ENCODE data around the gene ANTXR1.

ANTXR1 gene

DNA sequence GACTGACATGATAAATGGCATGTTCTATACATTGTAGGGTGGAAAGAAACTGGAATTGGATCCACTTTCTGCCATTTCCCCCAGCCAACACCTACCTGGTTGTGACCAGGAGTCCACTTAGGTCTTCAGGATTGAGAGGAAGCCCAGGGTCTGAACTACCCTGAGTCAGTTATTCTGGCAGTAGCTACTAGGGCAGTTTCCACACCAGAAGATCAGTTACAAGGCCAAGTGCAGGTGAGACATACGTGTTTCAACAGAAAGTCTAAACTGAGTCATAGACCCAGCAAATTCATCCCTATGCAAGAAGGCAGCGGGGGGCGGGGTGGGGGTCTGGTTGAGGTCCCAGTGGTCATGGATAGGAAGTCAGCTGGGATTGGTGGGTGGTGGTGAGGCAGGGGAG lies 21.9 kb downstream of the ANTXR1 start:
- DNase-seq, result no peak

DNA sequence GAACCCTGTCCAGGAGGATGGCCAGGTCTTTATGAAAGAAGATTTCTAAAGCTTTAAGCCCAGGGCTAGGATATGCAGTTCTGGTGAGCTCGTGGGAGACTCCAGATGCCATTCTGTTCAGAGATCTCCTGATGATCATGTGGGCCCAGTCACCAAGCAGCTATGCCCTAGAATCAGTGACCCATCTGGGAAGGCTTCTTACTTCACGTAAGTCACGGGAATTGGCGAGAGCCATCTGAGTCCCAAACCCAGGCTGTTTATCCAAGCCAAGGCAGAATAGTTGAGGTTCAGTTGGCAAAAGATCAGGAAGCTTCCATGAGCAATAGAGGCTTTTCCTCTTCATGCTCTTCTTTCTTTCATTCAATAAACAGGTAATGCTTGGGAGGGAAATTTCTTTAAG lies 23.9 kb downstream of the ANTXR1 start:
- DNase-seq, result no peak

GRCh38 chr2:69041214-69041613 lies 28.2 kb downstream of the ANTXR1 start:
- no peak for DNase-seq

- DNase-seq, result no peak
Observed at GRCh38 chr2:69043736-69044400, 30.9 kb downstream of the ANTXR1 start.

GRCh38 chr2:69046221-69046662 lies 33.3 kb downstream of the ANTXR1 start:
- DNase-seq, result no peak

DNA sequence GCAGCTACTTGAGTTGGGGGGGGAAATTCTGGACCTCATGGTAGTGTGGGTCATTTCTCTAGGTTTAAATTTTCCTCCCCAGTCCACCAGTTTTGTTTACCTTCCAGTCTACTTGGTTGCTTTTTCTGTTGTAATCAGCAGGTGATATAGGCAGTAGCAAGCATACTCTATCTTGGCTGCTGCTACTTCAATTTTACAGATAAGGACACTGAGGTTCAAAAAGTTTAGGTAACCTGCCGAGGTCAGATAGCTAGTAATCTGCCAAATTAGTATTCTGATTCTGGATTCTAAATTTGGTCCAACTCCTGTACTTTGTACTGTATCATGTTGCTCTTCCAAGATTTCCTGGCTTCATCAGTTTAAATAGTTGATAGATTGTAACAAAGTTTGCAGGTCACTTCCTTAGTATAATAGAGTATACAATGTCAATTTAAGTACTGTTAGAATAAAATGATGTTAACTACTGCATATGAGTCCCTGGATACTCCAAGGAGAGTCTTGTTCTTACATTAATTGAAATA lies 34.7 kb downstream of the ANTXR1 start:
- DNase-seq, result no peak

GRCh38 chr2:69050802-69051201 lies 37.8 kb downstream of the ANTXR1 start:
- no peak for DNase-seq

DNA sequence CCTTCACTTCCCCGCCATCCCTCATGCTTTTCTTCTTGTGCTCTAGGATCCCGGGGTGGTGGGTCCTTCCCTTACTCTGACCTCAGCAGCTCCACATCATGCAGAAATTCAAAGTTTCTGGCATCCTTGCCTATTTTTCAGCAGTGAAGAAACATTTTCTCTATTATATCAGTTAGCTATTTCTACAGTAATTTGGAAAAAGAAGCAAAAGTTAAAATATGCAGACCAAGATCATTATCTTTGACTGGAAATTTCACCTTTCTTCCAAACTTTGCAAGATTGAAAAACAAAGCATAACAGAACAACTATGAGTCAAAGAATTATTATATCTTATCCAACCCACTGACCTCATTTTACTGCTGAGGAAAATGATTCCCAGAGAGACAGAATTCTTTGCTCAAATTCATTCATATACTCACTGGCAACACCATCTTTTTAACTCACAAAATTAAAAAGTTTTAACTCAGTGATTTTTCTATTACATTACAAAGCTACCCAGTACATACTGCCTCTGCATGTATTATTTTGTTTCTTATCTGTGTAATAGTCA lies 40.5 kb downstream of the ANTXR1 start:
- DNase-seq, result no peak

DNA sequence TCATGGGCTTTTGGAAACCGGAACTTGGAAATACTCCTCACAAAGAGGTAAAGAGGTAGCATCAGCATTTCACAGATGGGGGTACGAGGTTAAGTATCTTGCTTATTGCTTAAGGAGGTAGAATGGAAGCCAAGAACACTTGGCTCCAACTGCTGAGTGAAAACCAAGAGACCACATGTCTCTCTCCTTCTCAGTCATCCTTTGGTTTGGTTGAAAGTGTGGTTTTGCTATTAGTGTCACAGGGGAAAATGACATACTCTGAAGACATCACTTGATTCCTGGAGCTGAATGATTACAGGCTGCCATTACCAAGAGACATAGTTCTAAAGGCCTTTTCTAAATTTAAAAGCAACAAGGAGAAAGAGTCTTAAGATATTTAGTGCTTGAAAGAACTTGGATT lies 41.5 kb downstream of the ANTXR1 start:
- no peak for DNase-seq

- DNase-seq, result no peak
Observed at GRCh38 chr2:69055688-69056470, 42.9 kb downstream of the ANTXR1 start.

DNA sequence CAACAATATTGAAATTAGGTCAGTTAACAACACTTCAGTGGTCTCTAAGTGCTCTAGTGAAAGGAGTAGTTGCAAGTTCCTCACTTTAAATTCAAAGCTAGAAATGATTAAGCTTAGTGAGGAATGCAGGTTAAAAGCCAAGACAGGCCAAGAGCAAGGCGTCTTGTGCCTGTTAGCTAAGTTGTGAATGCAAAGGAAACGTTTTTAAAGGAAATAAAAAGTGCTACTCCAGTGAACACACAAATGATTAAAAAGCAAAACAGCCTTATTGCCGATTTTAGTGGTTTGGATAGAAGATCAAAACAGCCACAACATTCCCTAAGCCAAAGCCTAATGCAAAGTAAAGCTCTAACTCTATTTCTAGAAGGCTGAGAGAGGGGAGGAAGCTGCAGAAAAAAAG lies 44.7 kb downstream of the ANTXR1 start:
- DNase-seq, result no peak

DNA sequence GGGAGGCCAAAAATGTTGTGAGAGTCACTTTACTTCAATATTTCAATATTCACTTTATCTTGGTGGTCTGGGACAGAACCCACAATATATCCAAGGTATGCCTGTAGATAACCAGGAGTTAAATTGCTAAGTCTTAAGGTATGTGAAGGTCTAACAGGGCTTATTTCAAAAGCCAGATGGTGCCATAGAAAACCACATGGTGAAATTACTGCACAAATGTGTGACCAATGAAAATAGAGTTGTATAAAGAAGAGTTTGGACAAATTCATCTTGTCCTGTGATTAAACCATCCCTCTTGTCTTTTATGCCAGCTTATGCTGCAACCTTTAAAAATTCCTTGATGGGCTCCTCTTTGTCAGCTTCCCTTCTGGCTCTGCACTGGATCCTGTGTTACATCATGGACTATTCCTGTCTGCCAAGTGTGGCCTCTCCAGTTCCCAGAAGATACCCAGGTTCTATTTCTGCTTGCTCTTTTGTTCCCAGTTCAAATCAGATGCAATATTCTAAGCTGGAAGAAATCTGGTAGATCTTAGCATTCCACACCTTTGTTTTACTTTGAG lies 46.8 kb downstream of the ANTXR1 start:
- DNase-seq, result no peak

DNA sequence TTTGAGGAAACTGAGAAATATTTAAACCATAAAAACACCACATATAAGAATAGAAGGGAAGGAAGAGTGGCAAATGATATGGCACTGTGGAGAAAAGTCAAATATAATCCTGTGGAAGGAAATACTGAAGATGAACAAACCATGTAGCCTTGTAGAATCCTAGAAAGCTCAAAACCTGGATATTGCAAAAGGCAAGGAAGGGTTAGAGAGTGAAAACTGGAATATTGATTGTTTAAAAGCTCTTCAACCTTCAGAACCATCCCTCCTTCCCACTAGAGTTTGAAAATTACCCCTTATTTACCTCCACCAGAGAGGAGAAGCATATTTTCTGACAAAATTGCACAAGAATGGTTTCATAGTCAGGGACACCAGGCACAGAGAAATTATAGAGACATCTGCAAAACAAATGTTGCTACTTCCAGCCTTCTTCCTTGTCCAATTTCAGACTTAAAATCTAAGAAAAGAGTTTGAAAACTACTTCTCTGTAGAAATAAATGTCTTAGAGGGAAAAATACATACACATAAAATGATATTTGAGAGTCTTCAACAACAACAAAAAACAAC lies 48.0 kb downstream of the ANTXR1 start:
- no peak for DNase-seq

- DNase-seq, result no peak
Observed at GRCh38 chr2:69061525-69061924, 48.5 kb downstream of the ANTXR1 start.

- no peak for DNase-seq
Observed at GRCh38 chr2:69062307-69062962, 49.5 kb downstream of the ANTXR1 start.

DNA sequence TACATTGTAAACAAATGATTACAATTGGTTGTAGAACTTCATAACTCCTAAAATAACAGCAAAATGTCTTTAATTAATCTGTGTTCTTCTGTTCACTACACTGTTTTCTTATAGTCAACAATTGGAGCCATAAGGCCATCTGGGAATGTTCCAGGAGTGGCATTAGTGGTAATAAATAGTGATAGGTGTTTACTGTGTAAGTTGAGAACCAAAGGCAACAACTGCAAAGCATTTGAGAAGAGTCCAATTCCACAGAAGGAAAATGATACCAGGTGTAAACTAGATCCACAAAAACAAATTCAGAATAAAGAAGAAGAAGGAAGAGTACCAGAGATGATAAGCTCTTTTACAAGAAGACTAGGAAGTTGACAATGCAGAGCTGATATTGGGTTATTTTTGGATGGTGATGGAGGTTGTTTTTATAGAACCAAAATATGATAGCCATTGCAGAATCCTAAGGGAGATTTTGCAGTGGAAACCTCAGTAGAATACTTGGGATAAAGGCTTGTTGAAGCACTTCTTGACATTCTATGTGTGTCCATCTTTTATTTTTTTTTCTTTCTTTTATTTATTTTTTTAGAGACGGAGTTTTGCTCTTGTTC lies 52.9 kb downstream of the ANTXR1 start:
- no peak for DNase-seq

GRCh38 chr2:69067026-69067630 lies 54.1 kb downstream of the ANTXR1 start:
- DNase-seq, result no peak

DNA sequence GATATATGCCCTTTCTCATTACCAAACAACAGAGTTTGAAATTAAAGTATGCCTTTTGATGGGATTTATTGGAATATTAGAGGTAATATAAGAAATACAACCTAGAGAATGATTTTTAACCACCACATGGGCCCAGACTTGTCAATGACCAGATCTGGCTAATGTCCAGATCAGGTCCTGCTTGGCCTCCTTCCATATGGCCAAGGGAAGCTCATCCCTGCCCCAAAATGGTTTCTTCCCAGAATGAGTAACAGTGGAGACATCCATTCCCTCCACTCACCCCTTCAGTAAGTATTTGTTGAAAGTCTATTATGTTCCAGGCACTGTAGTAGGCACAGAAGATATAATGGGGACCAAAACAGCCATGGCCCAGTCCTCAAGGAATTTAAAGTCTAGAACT lies 54.9 kb downstream of the ANTXR1 start:
- DNase-seq, result no peak

DNA sequence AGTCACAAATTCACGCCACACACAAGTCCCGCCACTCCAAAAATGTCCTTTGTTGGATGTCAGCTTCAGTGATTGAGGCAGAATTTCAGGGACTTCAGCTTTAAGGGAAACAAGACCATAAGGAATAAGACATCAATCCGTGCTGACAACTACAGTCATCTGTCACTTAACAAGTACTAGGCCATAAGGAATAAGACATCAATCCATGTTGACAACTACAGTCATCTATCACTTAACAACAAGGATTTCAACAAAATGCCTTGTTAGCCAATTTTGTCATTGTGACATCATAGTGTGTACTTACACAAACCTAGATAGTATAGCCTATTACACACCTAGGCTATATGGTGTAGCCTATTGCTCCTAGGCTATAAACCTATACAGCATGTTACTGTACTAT lies 58.0 kb downstream of the ANTXR1 start:
- DNase-seq, result no peak

GRCh38 chr2:69073928-69074570 lies 61.1 kb downstream of the ANTXR1 start:
- no peak for DNase-seq

DNA sequence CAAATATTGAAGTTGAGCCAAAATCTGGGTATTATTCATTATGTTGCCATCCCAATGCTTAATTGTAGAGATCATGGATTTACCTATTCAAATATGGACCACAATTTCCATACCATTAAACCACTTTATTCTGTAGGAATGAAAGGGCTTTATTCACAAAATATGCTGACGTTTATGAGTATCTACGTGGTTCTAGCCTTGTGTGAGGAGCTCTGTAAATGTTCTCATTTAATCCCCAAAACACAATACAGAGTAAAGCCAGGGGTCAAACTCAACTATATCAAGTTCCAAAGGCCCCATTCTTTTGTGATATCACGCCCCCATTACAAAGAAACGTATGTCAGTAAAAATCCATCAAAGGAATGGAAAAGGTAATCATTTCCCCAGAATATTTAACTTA lies 61.9 kb downstream of the ANTXR1 start:
- no peak for DNase-seq

Data from islet precursor cell (in vitro differentiated cells).